OCI-LY7 (cell line): ENCODE results near the gene CLTCL1. TPM values are rescaled to one million over a fixed set of nuclear protein-coding genes. Genes with fewer than 3 reads are reported as not detected.

Experiments used
- BruUV-seq: library from RNA; stranded (reverse); fragments of 400-500 nt; replicated peaks from 2 replicates; lab custom pipeline; 2021; lab: Mats Ljungman, UMichigan
- CTCF ChIA-PET: fragments of 300-600 bp; sonication (Branson Sonifier 250); formaldehyde crosslinking; loops from one replicate; lab custom pipeline; 2022; ENCODE audit warnings: antibody characterized with exemption; ENCODE audit not compliant: unreplicated experiment; lab: Charles Lee
- POLR2A ChIA-PET: fragments of 300-600 bp; sonication (Branson Sonifier 250); formaldehyde crosslinking; loops from one replicate; lab custom pipeline; 2022; ENCODE audit warnings: antibody characterized with exemption; lab: Charles Lee
- DNase-seq: peaks from one replicate; pipeline ENCODE4 v3.0.0-alpha.2; 2015; ENCODE audit warnings: low spot score
- H2AFZ ChIP-seq: fragments of 200-600 bp; sonication (generic), shearing (Covaris generic); 2 replicates; pipeline ENCODE4 v1.6.1; 2014; ENCODE audit warnings: mild to moderate bottlenecking, antibody characterized with exemption, low read length, moderate library complexity
- H3K27ac ChIP-seq: fragments of 200-600 bp; sonication (generic); 2 replicates; pipeline ENCODE4 v1.5.1; 2014; ENCODE audit warnings: mixed run types, low read depth, mild to moderate bottlenecking, moderate library complexity, low read length, inconsistent platforms; ENCODE audit not compliant: poor library complexity, severe bottlenecking
- H3K36me3 ChIP-seq: fragments of 200-600 bp; sonication (generic); 2 replicates; pipeline ENCODE4 v1.6.1; 2014; ENCODE audit warnings: mild to moderate bottlenecking, antibody characterized with exemption, low read length, moderate library complexity, mixed read lengths; ENCODE audit not compliant: insufficient read depth
- H3K4me1 ChIP-seq: fragments of 200-600 bp; sonication (generic); 2 replicates; pipeline ENCODE4 v1.5.1; 2014; ENCODE audit warnings: mild to moderate bottlenecking, low read length; ENCODE audit not compliant: insufficient read depth, poor library complexity, severe bottlenecking
- H3K4me2 ChIP-seq: fragments of 200-600 bp; sonication (generic); 2 replicates; pipeline ENCODE4 v1.6.1; 2014; ENCODE audit warnings: mild to moderate bottlenecking, low read length
- H3K4me3 ChIP-seq: fragments of 200-600 bp; sonication (generic); 2 replicates; pipeline ENCODE4 v1.5.1; 2014; ENCODE audit warnings: mild to moderate bottlenecking, low read depth, low read length; ENCODE audit not compliant: poor library complexity, severe bottlenecking
- H3K79me2 ChIP-seq: fragments of 200-600 bp; sonication (generic); 2 replicates; pipeline ENCODE4 v1.6.1; 2016; ENCODE audit warnings: low read depth, mild to moderate bottlenecking, low read length, moderate library complexity, mixed read lengths; ENCODE audit not compliant: insufficient read depth
- H3K9me2 ChIP-seq: fragments of 200-600 bp; sonication (generic); 2 replicates; pipeline ENCODE4 v1.6.1; 2016; ENCODE audit warnings: mild to moderate bottlenecking, low read length, mixed read lengths; ENCODE audit not compliant: insufficient read depth
- H3K9me3 ChIP-seq: fragments of 200-600 bp; sonication (generic); 2 replicates; pipeline ENCODE4 v1.6.1; 2014; ENCODE audit warnings: mild to moderate bottlenecking, mixed run types, low read length, mixed read lengths
- H4K20me1 ChIP-seq: fragments of 200-600 bp; sonication (generic); 2 replicates; pipeline ENCODE4 v1.6.1; 2014; ENCODE audit warnings: mild to moderate bottlenecking, antibody characterized with exemption, low read length, moderate library complexity, mixed read lengths; ENCODE audit not compliant: insufficient read depth
- CTCF ChIP-seq: fragments of 200-600 bp; sonication (generic); conservative IDR thresholded peaks from 2 replicates; pipeline ENCODE4 v1.5.1; 2014; ENCODE audit warnings: mild to moderate bottlenecking, antibody characterized with exemption, low read length, moderate library complexity, mixed read lengths
- EZH2phosphoT487 ChIP-seq: fragments of 200-600 bp; sonication (generic); IDR thresholded peaks from 2 replicates; pipeline ENCODE4 v1.6.1; 2018; ENCODE audit warnings: low read depth, borderline replicate concordance, mild to moderate bottlenecking, mixed run types, antibody characterized with exemption, low read length, moderate library complexity, mixed read lengths
- intact Hi-C: fragments of 100-400 bp; cut with micrococcal nuclease; formaldehyde crosslinking; loops from one replicate; pipeline ENCODE4 v1.10.0; 2022; ENCODE audit not compliant: unreplicated experiment
- total RNA-seq, 2 experiments: library from RNA; depleted of rRNA in 1 of 2; stranded (reverse); fragments of >200 nt in 1 of 2; shearing (Covaris generic) in 1 of 2; gene quantifications; 2 replicates each; pipeline ENCODE4 v1.2.3, GENCODE V29; 2014 to 2022

Gene CLTCL1
- total RNA-seq, 2 experiments from 2014 or later = 0.44 to 0.99 TPM

- Histone ChIP-seq H4K20me1 (0 out of 2 replicates have a peak, but pooled peaks cover 5% of the 10 kb centered on the region), H3K4me1 (peaks cover 28% of the 10 kb centered on the region), H3K79me2 (peaks cover 29% of the 10 kb centered on the region), H3K36me3 (peaks cover 2% of the 10 kb centered on the region; the same call in 1 of the 2 replicates), H3K4me2 (peak overlapping the region; percentile 97; the same call in 1 of the 2 replicates), H2AFZ (no peak overlapping the region), H3K9me2 (no peaks in the 10 kb centered on the region), H3K9me3 (no peaks in the 10 kb centered on the region), H3K27ac (no peak overlapping the region), H3K4me3 (no peak overlapping the region)
- ChIA-PET CTCF (no interaction called here), POLR2A (no interaction called here)
- no TSS peak for BruUV-seq
- no peak for DNase-seq
- TF ChIP-seq CTCF = no peak
- no peak for TF ChIP-seq EZH2phosphoT487
- intact Hi-C loops = no loop called here
These were observed 121.6 kb downstream of the CLTCL1 start for GRCh38 chr22:19169947-19170318.

GRCh38 chr22:19169002-19169946, 122.2 kb downstream of the CLTCL1 start:
- POLR2A ChIA-PET = no interaction called here
- peaks cover 21% of the 10 kb centered on the region for H3K4me1 ChIP-seq
- H4K20me1 ChIP-seq = 0 out of 2 replicates have a peak, but pooled peaks cover 5% of the 10 kb centered on the region
- BruUV-seq = no TSS peak
- no peaks in the 10 kb centered on the region for H3K36me3 ChIP-seq
- H2AFZ ChIP-seq = no peak overlapping the region
- no peak overlapping the region for H3K27ac ChIP-seq
- H3K4me3 ChIP-seq = no peak overlapping the region
- no peaks in the 10 kb centered on the region for H3K9me3 ChIP-seq
- no peak overlapping the region for H3K4me2 ChIP-seq
- TF ChIP-seq CTCF (no peak), EZH2phosphoT487 (no peak)
- H3K79me2 ChIP-seq = peaks cover 23% of the 10 kb centered on the region
- H3K9me2 ChIP-seq = no peaks in the 10 kb centered on the region
- intact Hi-C loops = no loop called here
- no peak for DNase-seq
- CTCF ChIA-PET = no interaction called here
